Central memory CD8-positive, alpha-beta T cell (primary cell): ENCODE results near the gene FGR.

ENCODE experiments used
- ATAC-seq: fragments of 150-1000 bp; cut with Tn5 transposase; replicated peaks from 2 replicates; pipeline ENCODE4 v1.10.0; 2022; ENCODE audit warnings: mild to moderate bottlenecking, moderate FRiP score, moderate number of reproducible peaks; ENCODE audit not compliant: poor library complexity, severe bottlenecking; ENCODE audit errors: extremely low read depth
- DNase-seq, 2 donors: peaks; one replicate each; pipeline ENCODE4 v3.0.0; 2021; ENCODE audit warnings: low spot score in 2 of 2
- H3K27ac Mint-ChIP-seq: one replicate; pipeline ENCODE4 v1.8.0; 2022; ENCODE audit warnings: low read depth, mild to moderate bottlenecking, moderate library complexity, mixed read lengths
- H3K27me3 Mint-ChIP-seq: one replicate; pipeline ENCODE4 v1.8.0; 2022; ENCODE audit warnings: mixed read lengths
- H3K36me3 Mint-ChIP-seq: one replicate; pipeline ENCODE4 v1.8.0; 2022; ENCODE audit warnings: mild to moderate bottlenecking, moderate library complexity, mixed read lengths; ENCODE audit not compliant: insufficient read depth
- H3K4me1 Mint-ChIP-seq: one replicate; pipeline ENCODE4 v1.8.0; 2022; ENCODE audit warnings: mixed read lengths
- H3K4me3 Mint-ChIP-seq: one replicate; pipeline ENCODE4 v1.8.0; 2022; ENCODE audit warnings: mild to moderate bottlenecking, moderate library complexity, mixed read lengths
- H3K9me3 Mint-ChIP-seq: one replicate; pipeline ENCODE4 v1.8.0; 2022; ENCODE audit warnings: mixed read lengths

Gene FGR

GRCh38 chr1:27572019-27572678, 62.8 kb downstream of the FGR start:
- no peaks in the 10 kb centered on the region for H3K9me3 Mint-ChIP-seq
- no peak for DNase-seq
- H3K36me3 Mint-ChIP-seq = peaks cover 4% of the 10 kb centered on the region
- H3K4me3 Mint-ChIP-seq = no peak overlapping the region
- peak overlapping the region; percentile 25 for H3K27ac Mint-ChIP-seq
- peaks cover 48% of the 10 kb centered on the region for H3K4me1 Mint-ChIP-seq
- H3K27me3 Mint-ChIP-seq = no peaks in the 10 kb centered on the region
- ATAC-seq = no peak

GRCh38 chr1:27571439-27572018, 63.5 kb downstream of the FGR start:
- Mint-ChIP-seq H3K4me3 (no peak overlapping the region), H3K27me3 (no peaks in the 10 kb centered on the region), H3K27ac (no peak overlapping the region), H3K9me3 (no peaks in the 10 kb centered on the region), H3K4me1 (peaks cover 42% of the 10 kb centered on the region), H3K36me3 (peaks cover 4% of the 10 kb centered on the region)
- DNase-seq = no peak
- ATAC-seq = no peak

- Mint-ChIP-seq H3K4me1 (peaks cover 49% of the 10 kb centered on the region), H3K4me3 (no peak overlapping the region), H3K36me3 (peaks cover 4% of the 10 kb centered on the region), H3K9me3 (no peaks in the 10 kb centered on the region), H3K27ac (no peak overlapping the region), H3K27me3 (no peaks in the 10 kb centered on the region)
- no peak for DNase-seq
- ATAC-seq = no peak
Measured at GRCh38 chr1:27570784-27571183, 64.2 kb downstream of the FGR start.

GRCh38 chr1:27570356-27570755, 64.6 kb downstream of the FGR start:
- ATAC-seq (no peak), DNase-seq (no peak)
- Mint-ChIP-seq H3K36me3 (peaks cover 4% of the 10 kb centered on the region), H3K4me3 (no peak overlapping the region), H3K4me1 (peaks cover 53% of the 10 kb centered on the region), H3K27ac (no peak overlapping the region), H3K9me3 (no peaks in the 10 kb centered on the region), H3K27me3 (no peaks in the 10 kb centered on the region)

GRCh38 chr1:27569506-27570291, 65.3 kb downstream of the FGR start:
- DNase-seq = no peak
- no peaks in the 10 kb centered on the region for H3K9me3 Mint-ChIP-seq
- H3K4me1 Mint-ChIP-seq = peaks cover 53% of the 10 kb centered on the region

GRCh38 chr1:27569088-27569460, 65.9 kb downstream of the FGR start:
- peak overlapping the region; percentile 72 for H3K4me3 Mint-ChIP-seq
- H3K27me3 Mint-ChIP-seq = no peaks in the 10 kb centered on the region
- no peak for DNase-seq
- peaks cover 47% of the 10 kb centered on the region for H3K4me1 Mint-ChIP-seq
- H3K27ac Mint-ChIP-seq = peak overlapping the region; percentile 5
- no peaks in the 10 kb centered on the region for H3K9me3 Mint-ChIP-seq
- no peak for ATAC-seq
- H3K36me3 Mint-ChIP-seq = peaks cover 4% of the 10 kb centered on the region

More at GRCh38 chr1:27569506-27570291, 65.3 kb downstream of the FGR start:
- Mint-ChIP-seq H3K27me3 (no peaks in the 10 kb centered on the region), H3K36me3 (peaks cover 4% of the 10 kb centered on the region), H3K27ac (peak overlapping the region; percentile 5), H3K4me3 (peak overlapping the region; percentile 72)
- no peak for ATAC-seq

GRCh38 chr1:27568300-27569087, 66.5 kb downstream of the FGR start:
- H3K9me3 Mint-ChIP-seq = no peaks in the 10 kb centered on the region
- DNase-seq (peak; percentile 82), ATAC-seq (peak; percentile 85)
- H3K36me3 Mint-ChIP-seq = peaks cover 4% of the 10 kb centered on the region
- H3K4me1 Mint-ChIP-seq = peaks cover 47% of the 10 kb centered on the region
- peak overlapping the region; percentile 72 for H3K4me3 Mint-ChIP-seq
- no peaks in the 10 kb centered on the region for H3K27me3 Mint-ChIP-seq
- H3K27ac Mint-ChIP-seq = peak overlapping the region; percentile 24

GRCh38 chr1:27567971-27568299, 67.0 kb downstream of the FGR start:
- peaks cover 46% of the 10 kb centered on the region for H3K4me1 Mint-ChIP-seq
- no peaks in the 10 kb centered on the region for H3K27me3 Mint-ChIP-seq
- DNase-seq = no peak
- peak overlapping the region; percentile 72 for H3K4me3 Mint-ChIP-seq
- H3K27ac Mint-ChIP-seq = peak overlapping the region; percentile 24
- H3K9me3 Mint-ChIP-seq = no peaks in the 10 kb centered on the region
- peaks cover 4% of the 10 kb centered on the region for H3K36me3 Mint-ChIP-seq
- ATAC-seq = peak; percentile 10

- H3K4me3 Mint-ChIP-seq = no peak overlapping the region
- ATAC-seq (no peak), DNase-seq (no peak)
- no peaks in the 10 kb centered on the region for H3K27me3 Mint-ChIP-seq
- H3K36me3 Mint-ChIP-seq = peaks cover 4% of the 10 kb centered on the region
- peaks cover 38% of the 10 kb centered on the region for H3K4me1 Mint-ChIP-seq
- no peaks in the 10 kb centered on the region for H3K9me3 Mint-ChIP-seq
- H3K27ac Mint-ChIP-seq = no peak overlapping the region
Measured at GRCh38 chr1:27567146-27567526, 67.8 kb downstream of the FGR start.

- Mint-ChIP-seq H3K27ac (no peak overlapping the region), H3K9me3 (no peaks in the 10 kb centered on the region), H3K4me1 (peaks cover 40% of the 10 kb centered on the region), H3K27me3 (no peaks in the 10 kb centered on the region), H3K36me3 (peaks cover 4% of the 10 kb centered on the region), H3K4me3 (no peak overlapping the region)
- ATAC-seq (no peak), DNase-seq (no peak)
Measured at GRCh38 chr1:27566462-27567145, 68.4 kb downstream of the FGR start.

- H3K27me3 Mint-ChIP-seq = no peaks in the 10 kb centered on the region
- DNase-seq (no peak), ATAC-seq (no peak)
- H3K9me3 Mint-ChIP-seq = no peaks in the 10 kb centered on the region
- H3K27ac Mint-ChIP-seq = no peak overlapping the region
- H3K4me3 Mint-ChIP-seq = no peak overlapping the region
- peaks cover 2% of the 10 kb centered on the region for H3K36me3 Mint-ChIP-seq
- H3K4me1 Mint-ChIP-seq = peaks cover 54% of the 10 kb centered on the region
Measured at GRCh38 chr1:27564710-27565649, 70.0 kb downstream of the FGR start.
